ENCODE measurements around the gene HOXA5.

- TF ChIP-seq CTCF (conservative IDR thresholded peaks at IDR 0.05; ENCODE audit: low read depth, low read length) (no peak), EZH2phosphoT487 (IDR thresholded peaks at IDR 0.05; ENCODE audit: borderline replicate concordance, low read length) (no peak), EZH2 (IDR thresholded peaks at IDR 0.05; ENCODE audit: low read length, unreplicated experiment) (no peak)
These were observed 21.8 kb downstream of the HOXA5 start for GRCh38 chr7:27121684-27122076.

Data from PC-3 (cell line).